Activated naive CD8-positive, alpha-beta T cell treated with anti-CD3 and anti-CD28 coated beads, Interleukin-2, amount 10 ng/mL, durations not matched to agents 7 days and 5 days (primary cell): Measurements from ENCODE around the gene AIF1. TPM values are rescaled to one million over a fixed set of nuclear protein-coding genes. Genes with fewer than 3 reads are reported as not detected.

Source experiments
- ATAC-seq: fragments of 150-1000 bp; cut with Tn5 transposase; one replicate; pipeline ENCODE4 v1.10.0; 2021; ENCODE audit warnings: low read depth, moderate library complexity
- POLR2A ChIA-PET: fragments of 350-600 bp; sonication (Branson Sonifier 250); formaldehyde crosslinking; loops from one replicate; lab custom pipeline; 2021; ENCODE audit warnings: antibody characterized with exemption; lab: Charles Lee
- DNase-seq: peaks from one replicate; pipeline ENCODE4 v3.0.0; 2021
- H3K27ac Mint-ChIP-seq: one replicate; pipeline ENCODE4 v1.8.0; 2022; ENCODE audit warnings: mild to moderate bottlenecking, mixed read lengths
- H3K27me3 Mint-ChIP-seq: one replicate; pipeline ENCODE4 v1.8.0; 2022; ENCODE audit warnings: mild to moderate bottlenecking, moderate library complexity, mixed read lengths
- H3K36me3 Mint-ChIP-seq: one replicate; pipeline ENCODE4 v1.8.0; 2021; ENCODE audit warnings: mild to moderate bottlenecking, mixed read lengths
- H3K4me1 Mint-ChIP-seq: one replicate; pipeline ENCODE4 v1.8.0; 2021; ENCODE audit warnings: mixed read lengths
- H3K4me3 Mint-ChIP-seq: one replicate; pipeline ENCODE4 v1.8.0; 2022; ENCODE audit warnings: mild to moderate bottlenecking, moderate library complexity, mixed read lengths
- H3K9me3 Mint-ChIP-seq: one replicate; pipeline ENCODE4 v1.8.0; 2021; ENCODE audit warnings: mixed read lengths
- total RNA-seq, 2 experiments: library from RNA; stranded (reverse); gene quantifications; one replicate each; pipeline ENCODE4 v1.2.3, GENCODE V29; 2021

AIF1 gene
- total RNA-seq, 2 experiments from 2014 or later: 117 to 118 TPM

DNA sequence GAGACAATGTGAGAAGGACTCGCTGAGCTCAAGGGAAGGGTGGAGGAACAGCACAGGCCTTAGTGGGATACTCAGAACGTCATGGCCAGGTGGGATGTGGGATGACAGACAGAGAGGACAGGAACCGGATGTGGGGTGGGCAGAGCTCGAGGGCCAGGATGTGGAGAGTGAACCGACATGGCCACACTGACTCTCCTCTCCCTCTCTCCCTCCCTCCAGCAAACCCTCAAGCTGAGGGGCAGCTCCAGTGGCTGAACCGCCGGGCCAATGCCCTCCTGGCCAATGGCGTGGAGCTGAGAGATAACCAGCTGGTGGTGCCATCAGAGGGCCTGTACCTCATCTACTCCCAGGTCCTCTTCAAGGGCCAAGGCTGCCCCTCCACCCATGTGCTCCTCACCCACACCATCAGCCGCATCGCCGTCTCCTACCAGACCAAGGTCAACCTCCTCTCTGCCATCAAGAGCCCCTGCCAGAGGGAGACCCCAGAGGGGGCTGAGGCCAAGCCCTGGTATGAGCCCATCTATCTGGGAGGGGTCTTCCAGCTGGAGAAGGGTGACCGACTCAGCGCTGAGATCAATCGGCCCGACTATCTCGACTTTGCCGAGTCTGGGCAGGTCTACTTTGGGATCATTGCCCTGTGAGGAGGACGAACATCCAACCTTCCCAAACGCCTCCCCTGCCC, 38.0 kb upstream of the AIF1 start:
- Mint-ChIP-seq H3K27ac (peak overlapping the region; percentile 81), H3K36me3 (peaks cover 55% of the 10 kb centered on the region), H3K27me3 (peaks cover 3% of the 10 kb centered on the region), H3K4me3 (peak overlapping the region; percentile 90), H3K4me1 (peaks cover 70% of the 10 kb centered on the region), H3K9me3 (no peaks in the 10 kb centered on the region)
- ATAC-seq: no peak
- DNase-seq: peak; percentile 62
- POLR2A ChIA-PET: interaction anchor here (0.9 to 16.0 kb wide), 6 partner anchors 9 to 45 kb away, joined by 3 to 481 read pairs (median 50); partner anchors contain the start of genes ATP6V1G2, LST1, LTA and NCR3

DNA sequence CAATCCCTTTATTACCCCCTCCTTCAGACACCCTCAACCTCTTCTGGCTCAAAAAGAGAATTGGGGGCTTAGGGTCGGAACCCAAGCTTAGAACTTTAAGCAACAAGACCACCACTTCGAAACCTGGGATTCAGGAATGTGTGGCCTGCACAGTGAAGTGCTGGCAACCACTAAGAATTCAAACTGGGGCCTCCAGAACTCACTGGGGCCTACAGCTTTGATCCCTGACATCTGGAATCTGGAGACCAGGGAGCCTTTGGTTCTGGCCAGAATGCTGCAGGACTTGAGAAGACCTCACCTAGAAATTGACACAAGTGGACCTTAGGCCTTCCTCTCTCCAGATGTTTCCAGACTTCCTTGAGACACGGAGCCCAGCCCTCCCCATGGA, 37.5 kb upstream of the AIF1 start:
- DNase-seq (no peak), ATAC-seq (no peak)
- H3K9me3 Mint-ChIP-seq: no peaks in the 10 kb centered on the region
- peak overlapping the region; percentile 81 for H3K27ac Mint-ChIP-seq
- POLR2A ChIA-PET: interaction anchor here (1.1 to 16.0 kb wide), 5 partner anchors 9 to 45 kb away, joined by 3 to 481 read pairs (median 87); partner anchors contain the start of genes ATP6V1G2, LST1, LTA and NCR3
- peaks cover 69% of the 10 kb centered on the region for H3K4me1 Mint-ChIP-seq
- H3K27me3 Mint-ChIP-seq: peaks cover 3% of the 10 kb centered on the region
- H3K36me3 Mint-ChIP-seq: peaks cover 58% of the 10 kb centered on the region
- peak overlapping the region; percentile 90 for H3K4me3 Mint-ChIP-seq

DNA sequence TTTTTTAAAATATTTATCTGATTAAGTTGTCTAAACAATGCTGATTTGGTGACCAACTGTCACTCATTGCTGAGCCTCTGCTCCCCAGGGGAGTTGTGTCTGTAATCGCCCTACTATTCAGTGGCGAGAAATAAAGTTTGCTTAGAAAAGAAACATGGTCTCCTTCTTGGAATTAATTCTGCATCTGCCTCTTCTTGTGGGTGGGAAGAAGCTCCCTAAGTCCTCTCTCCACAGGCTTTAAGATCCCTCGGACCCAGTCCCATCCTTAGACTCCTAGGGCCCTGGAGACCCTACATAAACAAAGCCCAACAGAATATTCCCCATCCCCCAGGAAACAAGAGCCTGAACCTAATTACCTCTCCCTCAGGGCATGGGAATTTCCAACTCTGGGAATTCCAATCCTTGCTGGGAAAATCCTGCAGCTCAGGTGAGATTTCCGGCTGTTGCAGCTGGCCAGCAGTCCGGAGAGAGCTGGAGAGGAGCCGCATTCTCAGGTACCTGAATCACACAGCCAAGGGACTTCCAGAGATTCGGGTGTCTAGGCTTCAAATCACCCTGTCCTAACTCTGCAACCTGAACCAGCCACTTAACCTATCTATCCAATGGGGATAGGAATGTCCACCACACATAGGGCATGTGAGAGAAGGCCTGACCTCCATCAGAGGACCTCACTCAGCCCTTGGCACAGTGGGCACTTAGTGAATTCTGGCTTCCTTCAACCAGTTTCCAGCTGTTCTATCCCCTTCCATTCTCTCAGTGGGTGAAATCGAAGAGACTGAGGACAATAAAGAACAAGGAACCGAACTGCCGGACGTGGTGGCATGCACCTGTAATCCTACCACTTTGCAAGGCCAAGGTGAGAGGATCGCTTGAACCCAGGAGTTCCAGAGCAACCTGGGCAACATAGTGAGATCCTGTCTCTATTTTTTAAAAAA, 36.6 kb upstream of the AIF1 start:
- POLR2A ChIA-PET: interaction anchor here (10.7 to 16.0 kb wide), 3 partner anchors 10 to 20 kb away, joined by 87 to 481 read pairs (median 101); partner anchors contain the start of genes LST1, LTA and NCR3
- Mint-ChIP-seq H3K36me3 (peaks cover 61% of the 10 kb centered on the region), H3K4me1 (peaks cover 67% of the 10 kb centered on the region), H3K27ac (peak overlapping the region; percentile 58), H3K4me3 (peak overlapping the region; percentile 97), H3K9me3 (no peaks in the 10 kb centered on the region), H3K27me3 (peaks cover 2% of the 10 kb centered on the region)
- DNase-seq (no peak), ATAC-seq (no peak)

DNA sequence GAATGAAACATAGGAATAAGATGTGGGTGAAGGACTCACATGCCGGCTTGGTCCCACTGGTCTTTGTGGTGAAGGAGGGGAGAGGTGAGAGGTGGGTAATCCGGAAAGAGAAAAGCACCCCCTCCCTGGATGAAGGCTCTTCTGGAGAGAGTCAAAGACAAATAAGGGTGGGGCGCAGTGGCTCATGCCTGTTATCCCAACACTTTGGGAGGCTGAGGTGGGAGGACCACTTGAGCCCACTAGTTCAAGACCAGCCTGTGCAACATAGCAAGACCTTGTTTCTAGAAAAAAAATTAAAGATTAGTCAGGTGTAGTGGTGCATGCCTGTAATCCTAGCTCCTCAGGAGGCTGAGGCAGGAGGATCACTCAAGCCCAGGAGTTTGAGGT, 35.9 kb upstream of the AIF1 start:
- POLR2A ChIA-PET: interaction anchor here (10.7 to 16.0 kb wide), 3 partner anchors 11 to 21 kb away, joined by 87 to 481 read pairs (median 101); partner anchors contain the start of genes LST1, LTA and NCR3

DNA sequence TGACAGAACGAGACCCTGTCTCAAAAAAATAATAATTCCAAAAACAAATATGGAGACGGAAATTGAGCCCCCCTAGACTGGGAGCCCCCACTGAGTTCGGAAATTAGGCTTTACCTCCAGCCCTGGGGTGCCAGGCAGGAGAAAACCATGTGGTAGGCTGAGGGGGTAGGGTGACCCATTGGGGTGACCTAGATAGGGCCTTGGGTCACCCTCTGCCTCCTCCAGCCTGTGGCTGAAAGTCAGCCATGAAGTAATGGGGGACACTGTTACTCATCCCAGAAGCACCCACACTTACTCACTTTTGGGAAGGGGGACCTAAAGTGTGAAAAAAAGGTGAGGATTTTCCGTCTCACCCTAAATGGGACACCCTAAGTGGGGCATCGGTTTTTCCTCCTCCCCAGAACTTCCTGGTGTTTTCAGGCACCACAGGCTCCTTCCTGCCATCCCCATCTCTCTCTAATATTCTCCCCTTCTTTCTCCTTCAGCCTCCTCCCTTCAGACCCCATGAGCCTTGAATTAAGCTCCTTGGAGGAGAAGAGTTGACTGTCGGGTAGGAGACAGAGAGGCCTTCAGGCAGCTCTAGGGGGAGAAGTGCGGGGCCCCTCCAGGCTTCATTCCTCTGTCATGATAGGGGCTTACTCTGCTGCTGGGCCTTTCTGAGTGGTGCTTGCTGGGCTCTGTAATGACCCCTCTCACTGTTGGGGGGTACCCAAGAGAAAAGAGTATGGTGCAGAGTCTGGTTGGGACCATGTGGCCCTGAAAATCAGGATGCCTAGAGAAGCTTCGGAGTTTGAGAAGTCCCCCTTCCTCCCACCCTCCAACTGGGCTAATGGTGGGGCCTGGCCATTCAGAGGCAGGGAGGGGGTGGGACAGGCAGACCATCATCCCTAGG, 35.2 kb upstream of the AIF1 start:
- POLR2A ChIA-PET: interaction anchor here (0.9 to 16.0 kb wide), 11 partner anchors 7 to 235 kb away, joined by 3 to 481 read pairs (median 13); partner anchors contain the start of genes ATP6V1G2, DDX39B, HSPA1A and HSPA1L
- Mint-ChIP-seq H3K27ac (peak overlapping the region; percentile 99), H3K4me3 (peak overlapping the region; percentile 97), H3K9me3 (no peaks in the 10 kb centered on the region), H3K27me3 (no peaks in the 10 kb centered on the region), H3K36me3 (peaks cover 61% of the 10 kb centered on the region), H3K4me1 (peaks cover 68% of the 10 kb centered on the region)
- ATAC-seq (no peak), DNase-seq (no peak)

More for the DNA sequence above, 35.9 kb upstream of the AIF1 start:
- Mint-ChIP-seq H3K36me3 (peaks cover 61% of the 10 kb centered on the region), H3K27me3 (no peaks in the 10 kb centered on the region), H3K4me1 (peaks cover 69% of the 10 kb centered on the region), H3K4me3 (peak overlapping the region; percentile 97), H3K27ac (peak overlapping the region; percentile 99), H3K9me3 (no peaks in the 10 kb centered on the region)
- DNase-seq: no peak
- ATAC-seq: no peak

DNA sequence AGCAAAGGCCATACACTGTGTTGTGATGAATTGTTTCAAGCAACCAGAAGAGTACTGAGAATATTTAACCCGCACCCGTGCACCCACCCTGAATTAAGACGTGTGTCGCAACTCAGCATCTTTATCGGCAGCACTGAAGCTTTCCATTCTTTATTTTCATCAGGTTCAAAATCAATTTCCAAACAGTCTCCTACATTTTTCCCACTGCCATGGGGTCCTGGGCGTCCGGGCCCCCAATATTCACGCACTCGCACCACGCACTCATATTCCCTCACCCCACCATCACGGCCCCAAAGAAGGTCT, 34.6 kb upstream of the AIF1 start:
- Mint-ChIP-seq H3K27ac (peak overlapping the region; percentile 99), H3K4me1 (peaks cover 67% of the 10 kb centered on the region), H3K36me3 (peaks cover 61% of the 10 kb centered on the region), H3K4me3 (peak overlapping the region; percentile 97), H3K9me3 (no peaks in the 10 kb centered on the region), H3K27me3 (no peaks in the 10 kb centered on the region)
- DNase-seq: no peak
- POLR2A ChIA-PET: interaction anchor here (0.9 to 16.0 kb wide), 11 partner anchors 7 to 235 kb away, joined by 3 to 481 read pairs (median 13); partner anchors contain the start of genes ATP6V1G2, DDX39B, HSPA1A and HSPA1L
- ATAC-seq: no peak

DNA sequence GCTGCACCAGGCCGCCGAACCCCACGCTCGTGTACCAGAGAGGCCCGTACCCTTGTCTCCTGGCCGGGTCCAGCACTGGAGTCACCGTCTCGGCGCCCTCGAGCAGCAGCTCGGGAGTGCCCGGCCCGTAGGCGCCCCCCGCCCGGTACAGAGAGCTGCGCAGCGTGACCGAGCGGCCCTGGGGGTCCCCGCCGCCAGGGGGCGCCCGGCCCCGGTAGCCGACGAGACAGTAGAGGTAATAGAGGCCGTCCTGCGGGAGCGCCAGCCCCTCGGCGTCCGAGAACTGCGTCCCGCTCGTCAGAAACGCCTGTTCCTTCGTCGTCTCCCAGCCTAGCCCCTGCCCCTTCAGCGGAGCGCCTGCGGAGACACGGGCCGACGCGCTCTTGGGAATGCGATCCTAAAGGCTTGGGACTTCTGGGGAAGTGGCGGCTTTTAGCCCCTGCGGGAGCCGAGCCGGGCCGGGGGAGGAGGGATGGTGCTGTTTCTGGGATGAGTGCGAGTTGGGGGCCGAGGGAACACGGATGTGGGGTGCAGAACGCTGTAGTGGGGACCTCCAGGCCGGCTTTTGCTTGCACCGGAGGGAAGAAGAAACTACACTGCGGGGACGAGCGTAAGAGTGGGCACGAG, 34.1 kb upstream of the AIF1 start:
- no peaks in the 10 kb centered on the region for H3K27me3 Mint-ChIP-seq
- H3K36me3 Mint-ChIP-seq: peaks cover 55% of the 10 kb centered on the region
- peak overlapping the region; percentile 97 for H3K4me3 Mint-ChIP-seq
- DNase-seq (peak; percentile 97), ATAC-seq (peak; percentile 74)
- peak overlapping the region; percentile 99 for H3K27ac Mint-ChIP-seq
- H3K9me3 Mint-ChIP-seq: no peaks in the 10 kb centered on the region
- POLR2A ChIA-PET: interaction anchor here (0.9 to 16.0 kb wide), 14 partner anchors 8 to 234 kb away, joined by 3 to 481 read pairs (median 10); partner anchors contain the start of genes ATP6V1G2, CLIC1, DDX39B and HSPA1A
- peaks cover 67% of the 10 kb centered on the region for H3K4me1 Mint-ChIP-seq

DNA sequence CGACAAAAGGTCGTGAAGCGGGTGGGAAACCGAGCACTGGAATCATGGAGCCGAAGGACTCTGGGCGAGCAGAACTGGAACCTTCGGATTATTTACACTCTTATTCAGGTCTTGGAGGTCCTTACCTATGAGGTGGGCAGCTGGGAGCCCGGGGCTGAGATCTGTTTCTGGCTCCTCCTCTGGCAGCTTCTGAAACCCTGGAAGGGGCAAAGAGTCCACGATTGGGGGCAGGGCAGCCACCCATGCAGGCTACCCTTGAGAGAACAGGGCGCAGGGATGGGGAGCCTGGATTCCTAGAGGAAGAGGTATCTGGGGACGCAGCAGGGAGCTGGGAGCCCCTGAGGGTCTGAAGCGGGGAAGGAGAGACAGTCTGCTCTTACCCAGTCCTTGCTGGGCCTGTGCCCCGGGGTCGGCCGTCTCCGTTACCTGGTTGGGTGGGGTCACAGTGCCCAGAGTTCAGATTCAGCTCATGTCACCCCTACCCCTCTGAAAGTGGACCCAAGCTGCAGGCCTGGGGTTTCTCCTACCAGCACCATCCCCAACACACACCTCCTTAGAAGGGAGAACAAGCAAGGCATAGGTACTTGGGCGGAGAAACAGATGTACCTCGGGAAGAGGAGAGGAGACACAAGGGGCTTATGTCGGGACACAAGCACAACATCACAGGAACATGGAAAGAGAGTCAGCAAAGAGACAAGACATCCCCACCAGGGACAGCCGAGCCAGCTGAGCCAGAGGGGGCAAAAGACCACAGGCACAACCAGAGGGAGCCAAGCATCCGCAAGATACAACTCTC, 33.4 kb upstream of the AIF1 start:
- Mint-ChIP-seq H3K27me3 (no peaks in the 10 kb centered on the region), H3K9me3 (no peaks in the 10 kb centered on the region), H3K4me1 (peaks cover 67% of the 10 kb centered on the region), H3K27ac (peak overlapping the region; percentile 99), H3K36me3 (peaks cover 48% of the 10 kb centered on the region), H3K4me3 (peak overlapping the region; percentile 97)
- POLR2A ChIA-PET: interaction anchor here (0.8 to 16.0 kb wide), 19 partner anchors 7 to 967 kb away, joined by 3 to 481 read pairs (median 6); partner anchors contain the start of genes ATP6V1G2, BAG6, CLIC1 and DDX39B
- ATAC-seq: no peak
- no peak for DNase-seq

DNA sequence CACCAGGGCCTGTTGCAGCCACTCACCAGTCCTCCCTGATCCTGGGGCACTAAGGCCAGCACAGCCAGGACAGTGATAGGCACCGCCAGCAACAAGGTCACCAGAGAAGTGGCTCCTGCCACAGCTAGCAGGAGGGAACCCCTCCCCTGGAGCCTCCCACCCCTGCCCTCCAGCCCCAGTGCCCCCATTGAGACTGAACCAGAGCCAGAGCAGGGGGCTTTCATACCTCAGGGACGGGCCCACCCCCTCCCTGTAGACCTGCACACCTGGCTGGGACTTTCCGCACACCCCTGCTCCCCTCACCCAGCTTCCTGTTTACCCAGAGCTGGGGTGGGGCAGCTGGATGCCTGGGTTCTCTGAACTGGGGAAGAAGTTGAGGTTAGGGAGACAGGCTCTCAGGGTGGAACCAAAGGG, 32.8 kb upstream of the AIF1 start, which contains the start of gene LTB:
TSS of gene LTB (minus strand) at position 195 of the 414 bp plus-strand sequence. CDS start at position 188, 7 bp downstream.
- Mint-ChIP-seq H3K36me3 (peaks cover 44% of the 10 kb centered on the region), H3K27me3 (no peaks in the 10 kb centered on the region), H3K9me3 (no peaks in the 10 kb centered on the region), H3K4me1 (peaks cover 67% of the 10 kb centered on the region), H3K27ac (peak within 1 kb of the TSS; percentile 99), H3K4me3 (peak within 1 kb of the TSS; percentile 97)
- POLR2A ChIA-PET: interaction anchor here (0.8 to 16.0 kb wide), 20 partner anchors 7 to 967 kb away, joined by 3 to 481 read pairs (median 6); partner anchors contain the start of genes ATP6V1G2, BAG6, CLIC1 and DDX39B
- DNase-seq (peak; percentile 67), ATAC-seq (peak; percentile 28)

DNA sequence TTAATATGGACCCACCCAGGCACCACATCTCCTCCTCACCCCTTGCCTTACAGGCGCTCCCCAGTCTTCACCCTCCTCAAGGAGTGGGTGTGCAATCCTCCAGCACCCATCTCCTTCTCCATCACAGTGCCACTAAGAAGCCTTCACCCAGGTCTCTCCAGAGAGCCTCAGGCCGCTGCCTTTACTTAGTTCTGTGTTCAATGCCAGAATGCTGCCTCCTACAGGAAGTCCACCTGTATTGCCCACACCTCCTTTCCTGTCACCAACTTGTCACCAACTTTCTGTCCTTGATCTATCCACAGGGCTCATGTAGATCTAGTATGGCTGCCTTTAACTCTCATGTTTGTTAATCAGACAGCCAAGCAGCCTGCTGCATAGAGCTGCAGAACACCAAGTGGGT, 29.5 kb upstream of the AIF1 start:
- POLR2A ChIA-PET: interaction anchor here (1.0 to 16.0 kb wide), 8 partner anchors 5 to 44 kb away, joined by 3 to 481 read pairs (median 9); partner anchors contain the start of genes DDX39B, LST1, LTA and LTB
- DNase-seq: no peak

DNA sequence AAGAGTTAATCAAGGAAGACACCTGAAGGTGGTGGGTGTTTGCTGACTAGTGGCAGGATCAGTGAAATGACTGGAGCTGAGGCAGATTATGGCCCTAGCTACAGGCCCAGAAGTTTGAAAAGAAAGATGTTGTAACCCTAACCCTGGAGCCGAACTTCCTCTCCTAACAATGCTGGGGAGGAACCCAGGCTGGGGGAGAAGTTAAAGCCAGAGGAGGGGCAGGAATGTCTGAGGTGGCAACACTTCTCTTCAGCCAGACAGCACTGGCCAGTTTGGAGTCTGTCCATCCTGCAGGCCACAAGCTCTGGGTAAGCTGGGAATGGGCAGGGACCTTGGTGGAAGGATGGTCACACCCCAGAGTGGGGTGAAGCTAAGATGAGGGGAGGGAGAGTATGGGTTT, 29.0 kb upstream of the AIF1 start, which contains the start of gene LST1:
TSS of gene LST1 (plus strand) at position 270 of the 400 bp plus-strand sequence. CDS start 1,023 bp downstream, outside the sequence.
- DNase-seq: no peak
- Mint-ChIP-seq H3K9me3 (no peaks in the 10 kb centered on the region), H3K36me3 (peaks cover 39% of the 10 kb centered on the region), H3K4me1 (peaks cover 69% of the 10 kb centered on the region), H3K27me3 (no peaks in the 10 kb centered on the region), H3K4me3 (peak within 1 kb of the TSS; percentile 95), H3K27ac (peak within 1 kb of the TSS; percentile 99)
- POLR2A ChIA-PET: interaction anchor here (1.0 to 16.0 kb wide), 9 partner anchors 6 to 91 kb away, joined by 3 to 481 read pairs (median 5); partner anchors contain the start of genes DDX39B, LST1, LTB and NCR3
- peak; percentile 5 for ATAC-seq

More for the DNA sequence above, 29.5 kb upstream of the AIF1 start:
- no peaks in the 10 kb centered on the region for H3K9me3 Mint-ChIP-seq
- H3K4me1 Mint-ChIP-seq: peaks cover 65% of the 10 kb centered on the region
- ATAC-seq: peak; percentile 34
- peak overlapping the region; percentile 95 for H3K4me3 Mint-ChIP-seq
- peaks cover 41% of the 10 kb centered on the region for H3K36me3 Mint-ChIP-seq
- peak overlapping the region; percentile 99 for H3K27ac Mint-ChIP-seq
- H3K27me3 Mint-ChIP-seq: no peaks in the 10 kb centered on the region
